Ovary (tissue), 9 donors: ENCODE results near the gene SEMA3C. TPM values are rescaled to one million over a fixed set of nuclear protein-coding genes. Genes with fewer than 3 reads are reported as not detected.
A peak's percentile ranks its signal among the peaks of the same experiment; 100 is the strongest.

ENCODE experiments used
- DNase-seq, 5 donors: peaks; one replicate each; pipeline ENCODE4 v3.0.0-alpha.2; 2019 to 2020
- H3K27ac ChIP-seq, 2 donors: fragments of 200-600 bp; one replicate each; pipeline versions ENCODE4 v1.5.1 to v1.8.0; 2019 to 2022
- H3K27me3 ChIP-seq: fragments of 200-600 bp; one replicate; pipeline ENCODE4 v1.8.0; 2022
- H3K36me3 ChIP-seq: fragments of 200-600 bp; sonication (generic); one replicate; pipeline ENCODE4 v1.5.1; 2019
- H3K4me1 ChIP-seq: one replicate; pipeline ENCODE4 v1.8.1; 2013; ENCODE audit warnings: mild to moderate bottlenecking, moderate library complexity; ENCODE audit not compliant: insufficient read depth
- H3K4me3 ChIP-seq: fragments of 200-600 bp; sonication (generic); one replicate; pipeline ENCODE4 v1.5.1; 2017
- H3K9me3 ChIP-seq, 2 donors: fragments of 200-600 bp in 1 of 2; sonication (generic) in 1 of 2; one replicate each; pipeline versions ENCODE4 v1.5.1 to v1.8.1; 2013 to 2019; ENCODE audit warnings: mild to moderate bottlenecking in 1 of 2, moderate library complexity in 1 of 2
- EP300 ChIP-seq: sonication (generic); formaldehyde crosslinking; IDR thresholded peaks from one replicate; pipeline ENCODE4 v1.6.1; 2017; ENCODE audit warnings: antibody characterized with exemption
- WGBS, 3 donors: extraction: QIAGEN DNeasy Blood & Tissue Kit in 1 of 3; methylation state at CpG; one replicate each; pipeline versions ENCODE4 v1.1.5 to v1.1.7; 2013 to 2017; 5-methylcytosine and 5-hydroxymethylcytosine counted together
- intact Hi-C, 4 donors: fragments of 100-400 bp; cut with DNase I; formaldehyde crosslinking; loops; one replicate each; pipeline versions ENCODE4 v1.11.0 to v1.15.1; 2022 to 2023
- polyA plus RNA-seq, 2 donors: library from polyadenylated mRNA; stranded (reverse); fragments of 200-250 nt in 1 of 2; fragments of 350-450 nt in 1 of 2; fragmentation: Illumina TruSeq in 1 of 2; extraction: RNeasy Lipid Tissue Mini Kit (QIAGEN cat#74804) in 1 of 2; gene quantifications; one replicate each; pipeline ENCODE4 v1.2.3, GENCODE V29; 2013 to 2014
- total RNA-seq, 7 donors: library from RNA; depleted of rRNA in 2 of 7; stranded (reverse); fragments of >200 nt in 2 of 7; fragmentation: NEBNext Ultra II Directional in 3 of 7; extraction: Animal tissue kit (Norgen Biotek cat#: 25700) in 3 of 7; gene quantifications; one replicate each; pipeline versions ENCODE4 v1.1.0 to v1.2.4, GENCODE V29; 2016 to 2023
- TF ChIP-seq, protein P1 (sequence below), 3 donors: fragments of 450-650 bp in 2 of 3; fragments of 200-600 bp in 1 of 3; IDR thresholded peaks; one replicate each; pipeline versions ENCODE4 v1.5.1 to v1.8.0; 2016 to 2022; ENCODE audit warnings: antibody characterized with exemption in 3 of 3, mild to moderate bottlenecking in 1 of 3
- donor health status: DM: no; HTN: no; CAD: no; lungs with moderate emphysema.
- donor health status: DM: no; HTN: no; CAD: no.
- donor health status: Bipolar disorder and iron deficiency.
- donor health status: DM: yes; HTN: yes; CAD: no.
- donor health status: DM: no; HTN: no; CAD: no.
- donor health status: DM: yes; HTN: yes; CAD: no.

The SEMA3C gene
- total and polyA plus RNA-seq, 9 donors: 20.1 to 91.9 (median 53.5) TPM

DNA sequence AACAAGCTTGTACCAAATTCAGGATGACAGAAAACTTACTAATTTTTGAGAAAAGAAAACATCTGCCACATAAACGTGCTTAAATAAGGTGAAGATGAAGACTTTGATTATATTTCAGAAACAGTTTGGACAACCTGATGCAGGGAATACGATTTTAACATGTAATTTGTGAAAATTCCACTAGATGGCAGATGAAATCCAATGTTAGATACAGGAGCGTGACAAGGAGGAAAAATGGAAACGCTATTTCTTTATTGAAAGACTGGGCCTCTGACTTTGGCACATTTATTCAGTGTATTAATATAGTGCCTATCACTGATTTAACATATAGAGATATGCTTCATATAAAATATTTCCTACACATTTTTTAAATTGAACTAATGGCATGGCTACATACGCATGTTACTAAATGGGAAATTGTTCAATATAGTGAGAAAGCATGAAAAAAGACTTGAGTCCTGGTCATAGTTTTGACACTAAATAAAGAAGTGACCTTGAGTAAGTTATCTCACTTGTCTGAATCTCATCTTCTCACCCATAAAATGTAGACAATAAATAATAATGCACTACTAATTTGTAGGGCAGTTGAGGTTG, 219.7 kb downstream of the SEMA3C start:
- no peaks in the 10 kb centered on the region for H3K27me3 ChIP-seq
- H3K27ac ChIP-seq: no peak overlapping the region
- TF ChIP-seq, protein P1, sequence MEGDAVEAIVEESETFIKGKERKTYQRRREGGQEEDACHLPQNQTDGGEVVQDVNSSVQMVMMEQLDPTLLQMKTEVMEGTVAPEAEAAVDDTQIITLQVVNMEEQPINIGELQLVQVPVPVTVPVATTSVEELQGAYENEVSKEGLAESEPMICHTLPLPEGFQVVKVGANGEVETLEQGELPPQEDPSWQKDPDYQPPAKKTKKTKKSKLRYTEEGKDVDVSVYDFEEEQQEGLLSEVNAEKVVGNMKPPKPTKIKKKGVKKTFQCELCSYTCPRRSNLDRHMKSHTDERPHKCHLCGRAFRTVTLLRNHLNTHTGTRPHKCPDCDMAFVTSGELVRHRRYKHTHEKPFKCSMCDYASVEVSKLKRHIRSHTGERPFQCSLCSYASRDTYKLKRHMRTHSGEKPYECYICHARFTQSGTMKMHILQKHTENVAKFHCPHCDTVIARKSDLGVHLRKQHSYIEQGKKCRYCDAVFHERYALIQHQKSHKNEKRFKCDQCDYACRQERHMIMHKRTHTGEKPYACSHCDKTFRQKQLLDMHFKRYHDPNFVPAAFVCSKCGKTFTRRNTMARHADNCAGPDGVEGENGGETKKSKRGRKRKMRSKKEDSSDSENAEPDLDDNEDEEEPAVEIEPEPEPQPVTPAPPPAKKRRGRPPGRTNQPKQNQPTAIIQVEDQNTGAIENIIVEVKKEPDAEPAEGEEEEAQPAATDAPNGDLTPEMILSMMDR (IDR thresholded peaks at IDR 0.05): peak in 2 of 3 donors; percentile 70
- no peak for TF ChIP-seq EP300
- no peak overlapping the region for H3K4me3 ChIP-seq
- no peaks in the 10 kb centered on the region for H3K36me3 ChIP-seq
- H3K4me1 ChIP-seq: no peaks in the 10 kb centered on the region
- intact Hi-C loops: loop anchor here in 3 of 4 donors (2.0 to 10.0 kb wide), 3 partner anchors 772 to 776 kb away; no protein-coding TSS in a partner anchor
- no peak for DNase-seq
- WGBS, 3 donors: 18 to 20% (median 19%) methylated on average over 5 of the region's 5 CpGs
- H3K9me3 ChIP-seq: no peaks in the 10 kb centered on the region
